SK-N-SH (cell line): Measurements from ENCODE around the gene CPN1.

Experiments used
- CTCF ChIP-seq: fragments of 200-600 bp; sonication (generic); IDR thresholded peaks from 2 replicates; pipeline ENCODE4 v1.6.1; 2017; ENCODE audit warnings: antibody characterized with exemption, mild to moderate bottlenecking, moderate library complexity
- EP300 ChIP-seq, 2 experiments: IDR thresholded peaks; 2 replicates each; pipeline versions ENCODE4 v1.4.0 to v1.6.1; 2012; ENCODE audit warnings: borderline replicate concordance in 1 of 2, low read depth in 1 of 2, low read length in 1 of 2
- NFIC ChIP-seq: IDR thresholded peaks from 2 replicates; pipeline ENCODE4 v1.4.0; 2012; ENCODE audit warnings: borderline replicate concordance
- TAF1 ChIP-seq: IDR thresholded peaks from 2 replicates; pipeline ENCODE4 v1.6.1; 2012; ENCODE audit warnings: low read depth, mild to moderate bottlenecking, low read length, moderate library complexity, borderline replicate concordance
- USF1 ChIP-seq: IDR thresholded peaks from 2 replicates; pipeline ENCODE4 v1.4.0; 2012; ENCODE audit warnings: low read depth, borderline replicate concordance
- ZBTB33 ChIP-seq: IDR thresholded peaks from 2 replicates; pipeline ENCODE4 v1.4.0; 2012; ENCODE audit warnings: low read depth, borderline replicate concordance

GRCh38 chr10:100101192-100102076 is 19.8 kb upstream of the CPN1 start:
- no peak for TF ChIP-seq TAF1
- no peak for TF ChIP-seq CTCF
- TF ChIP-seq EP300 (IDR thresholded peaks at IDR 0.05; ENCODE audit: borderline replicate concordance in 1 of 2, low read depth in 1 of 2, low read length in 1 of 2), result no peak
- no peak for TF ChIP-seq ZBTB33
- no peak for TF ChIP-seq USF1
- TF ChIP-seq NFIC, result no peak
